SK-N-SH treated with all-trans-retinoic acid at 6 μM for 48 hours (cell line): Measurements from ENCODE around the gene STEAP4.

Experiments used
- ISL1 ChIP-seq: fragments of 250-450 bp; sonication (Bioruptor Pico); IDR thresholded peaks from 2 replicates; pipeline ENCODE4 v2.1.2; 2022; ENCODE audit warnings: mild to moderate bottlenecking, moderate library complexity
- RARB ChIP-seq: fragments of 250-450 bp; sonication (Bioruptor Pico); IDR thresholded peaks from 2 replicates; pipeline ENCODE4 v1.8.0; 2021; ENCODE audit warnings: mild to moderate bottlenecking, moderate library complexity
- ZFP3 ChIP-seq: fragments of 250-450 bp; sonication (Bioruptor Pico); IDR thresholded peaks from 2 replicates; pipeline ENCODE4 v1.5.0; 2020; ENCODE audit warnings: mild to moderate bottlenecking, moderate library complexity
- ZNF70 ChIP-seq: fragments of 450-650 bp; formaldehyde crosslinking; IDR thresholded peaks from 2 replicates; pipeline ENCODE4 v1.5.0; 2020; ENCODE audit warnings: mild to moderate bottlenecking, moderate library complexity

DNA sequence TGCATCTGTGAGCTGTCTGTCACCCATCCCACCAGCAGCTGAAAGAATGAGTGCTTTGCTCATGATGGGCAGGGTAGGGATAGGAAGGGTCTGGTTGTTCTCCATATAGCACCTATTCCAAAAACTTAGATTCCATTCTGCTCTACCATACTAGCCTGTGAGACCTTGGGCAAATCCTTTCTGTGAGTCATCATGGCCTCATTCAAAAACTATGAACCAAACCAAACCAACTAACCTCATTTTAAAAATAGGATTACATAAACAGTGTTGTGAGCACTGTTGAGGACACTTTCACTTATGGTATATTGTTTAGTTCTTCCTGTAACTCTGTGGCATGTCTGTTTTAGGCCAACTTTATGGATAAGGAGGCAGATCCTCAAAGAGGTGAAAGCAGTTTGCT is 30.9 kb upstream of the STEAP4 start:
- TF ChIP-seq ZNF70 (CRISPR knock-in tag) (no peak), ZFP3 (no peak), RARB (no peak), ISL1 (CRISPR knock-in tag) (no peak)
